SJSA1 (cell line): ENCODE data around the gene ISM1. TPM values are rescaled to one million over a fixed set of nuclear protein-coding genes. Genes with fewer than 3 reads are reported as not detected.

ENCODE experiments used
- DNase-seq, 2 experiments: peaks; one replicate each; pipeline ENCODE4 v3.0.0-alpha.2; 2015 to 2020; ENCODE audit warnings: low spot score in 2 of 2, low read depth in 1 of 2
- H3K27ac ChIP-seq: fragments of 250-450 bp; sonication (Bioruptor Pico); 2 replicates; pipeline ENCODE4 v1.5.1; 2020; ENCODE audit warnings: mild to moderate bottlenecking, moderate library complexity
- H3K27me3 ChIP-seq: fragments of 250-450 bp; sonication (Bioruptor Pico); replicated peaks from 2 replicates; pipeline ENCODE4 v1.5.1; 2020; ENCODE audit warnings: mild to moderate bottlenecking, moderate library complexity
- H3K36me3 ChIP-seq: fragments of 250-450 bp; sonication (Bioruptor Pico); 2 replicates; pipeline ENCODE4 v1.5.1; 2020; ENCODE audit warnings: mild to moderate bottlenecking
- H3K4me1 ChIP-seq: fragments of 250-450 bp; sonication (Bioruptor Pico); replicated peaks from 2 replicates; pipeline ENCODE4 v1.6.1; 2021; ENCODE audit warnings: mild to moderate bottlenecking
- H3K4me3 ChIP-seq: fragments of 250-450 bp; sonication (Bioruptor Pico); 2 replicates; pipeline ENCODE4 v1.5.1; 2020; ENCODE audit warnings: mild to moderate bottlenecking
- H3K9me3 ChIP-seq: fragments of 250-450 bp; sonication (Bioruptor Pico); replicated peaks from 2 replicates; pipeline ENCODE4 v1.5.1; 2020; ENCODE audit warnings: mild to moderate bottlenecking
- total RNA-seq: library from RNA; depleted of rRNA; stranded (reverse); fragments of >200 nt; shearing (Covaris generic); gene quantifications from 2 replicates; pipeline ENCODE4 v1.2.3, GENCODE V29; 2014

Gene ISM1
- total RNA-seq, 1 experiment from 2014 or later: not detected

GRCh38 chr20:13289031-13289430 is 68.0 kb downstream of the ISM1 start:
- Histone ChIP-seq H3K27me3 (no peaks in the 10 kb centered on the region), H3K36me3 (no peaks in the 10 kb centered on the region), H3K27ac (no peak overlapping the region), H3K9me3 (no peaks in the 10 kb centered on the region), H3K4me3 (no peak overlapping the region), H3K4me1 (no peaks in the 10 kb centered on the region)
- DNase-seq: no peak

DNA sequence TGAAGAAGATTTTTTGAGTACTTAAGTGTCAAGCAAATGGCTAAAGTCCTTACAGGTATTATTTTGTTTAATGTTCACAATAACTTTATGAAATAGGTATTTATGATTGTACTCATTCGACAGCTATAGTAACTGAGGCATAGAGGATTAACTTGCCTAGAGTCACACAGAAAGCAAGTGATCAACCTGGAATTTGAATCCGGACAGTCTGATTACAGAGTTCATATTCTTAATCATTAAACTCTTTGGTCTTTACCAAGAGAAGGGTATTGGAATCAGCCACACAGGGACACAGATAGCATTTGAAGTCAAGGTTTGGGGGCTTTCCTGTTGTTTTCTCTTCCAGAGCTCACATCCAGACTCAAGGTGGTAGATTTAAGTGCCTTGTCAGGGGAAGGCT is 69.7 kb downstream of the ISM1 start:
- DNase-seq: no peak
- no peak overlapping the region for H3K27ac ChIP-seq

GRCh38 chr20:13291157-13291556 is 70.1 kb downstream of the ISM1 start:
- Histone ChIP-seq H3K4me3 (no peak overlapping the region), H3K9me3 (no peaks in the 10 kb centered on the region), H3K27ac (no peak overlapping the region), H3K36me3 (no peaks in the 10 kb centered on the region), H3K4me1 (no peaks in the 10 kb centered on the region), H3K27me3 (no peaks in the 10 kb centered on the region)
- no peak for DNase-seq

More for the DNA sequence above, 69.7 kb downstream of the ISM1 start:
- no peak overlapping the region for H3K4me3 ChIP-seq
- no peaks in the 10 kb centered on the region for H3K27me3 ChIP-seq
- no peaks in the 10 kb centered on the region for H3K36me3 ChIP-seq
- H3K9me3 ChIP-seq: no peaks in the 10 kb centered on the region
- no peaks in the 10 kb centered on the region for H3K4me1 ChIP-seq

- H3K4me3 ChIP-seq: no peak overlapping the region
- no peak overlapping the region for H3K27ac ChIP-seq
- H3K9me3 ChIP-seq: no peaks in the 10 kb centered on the region
- no peaks in the 10 kb centered on the region for H3K36me3 ChIP-seq
- no peaks in the 10 kb centered on the region for H3K27me3 ChIP-seq
- H3K4me1 ChIP-seq: no peaks in the 10 kb centered on the region
- DNase-seq: no peak
Measured at GRCh38 chr20:13292201-13292885, 71.3 kb downstream of the ISM1 start.

DNA sequence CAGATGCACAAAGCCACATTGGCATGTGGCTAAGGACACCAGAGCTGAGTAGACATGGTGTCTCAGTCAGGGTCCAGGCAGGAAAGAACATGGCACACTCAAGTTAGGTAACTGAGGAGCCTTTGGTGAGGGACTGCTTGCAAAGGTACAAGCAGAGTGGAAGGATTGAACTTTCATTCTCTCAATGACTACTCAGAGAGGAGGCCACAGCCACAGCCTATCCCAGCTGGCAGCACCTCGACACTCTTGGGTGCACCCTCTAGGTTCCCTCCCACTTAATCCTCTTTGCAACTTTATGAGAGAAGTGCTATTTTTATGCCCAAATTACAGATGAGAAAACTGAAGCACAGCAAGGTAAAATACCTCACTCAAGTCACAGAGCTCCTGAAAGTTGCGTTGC is 73.4 kb downstream of the ISM1 start:
- H3K27ac ChIP-seq: no peak overlapping the region
- no peak overlapping the region for H3K4me3 ChIP-seq
- no peaks in the 10 kb centered on the region for H3K27me3 ChIP-seq
- no peaks in the 10 kb centered on the region for H3K9me3 ChIP-seq
- no peaks in the 10 kb centered on the region for H3K4me1 ChIP-seq
- no peaks in the 10 kb centered on the region for H3K36me3 ChIP-seq
- DNase-seq: no peak

GRCh38 chr20:13295637-13296036 is 74.6 kb downstream of the ISM1 start:
- Histone ChIP-seq H3K36me3 (no peaks in the 10 kb centered on the region), H3K9me3 (no peaks in the 10 kb centered on the region), H3K27me3 (no peaks in the 10 kb centered on the region), H3K4me3 (no peak overlapping the region), H3K27ac (no peak overlapping the region), H3K4me1 (no peaks in the 10 kb centered on the region)
- DNase-seq: no peak

DNA sequence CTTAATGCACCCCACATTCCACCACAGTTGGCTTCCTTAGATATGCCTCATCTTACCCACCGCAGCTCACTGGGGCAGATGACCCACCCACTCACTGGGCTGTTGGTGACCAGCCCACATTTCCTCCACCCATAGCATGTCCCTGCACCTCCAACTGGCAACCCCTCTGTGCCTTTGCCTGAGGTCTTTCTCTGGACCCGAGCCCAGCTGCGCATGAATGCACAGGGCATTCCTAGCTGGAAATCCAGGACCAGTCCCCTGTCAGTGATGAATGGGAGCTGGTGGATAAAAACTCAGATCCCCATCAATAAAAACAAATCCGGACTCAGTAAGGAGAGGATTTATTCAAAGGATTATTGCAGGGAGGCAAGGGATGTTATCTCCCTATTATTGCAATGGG is 75.0 kb downstream of the ISM1 start:
- Histone ChIP-seq H3K9me3 (no peaks in the 10 kb centered on the region), H3K4me3 (no peak overlapping the region), H3K4me1 (no peaks in the 10 kb centered on the region), H3K36me3 (no peaks in the 10 kb centered on the region), H3K27me3 (no peaks in the 10 kb centered on the region), H3K27ac (no peak overlapping the region)
- DNase-seq: no peak

GRCh38 chr20:13297147-13297899 is 76.2 kb downstream of the ISM1 start:
- no peak overlapping the region for H3K4me3 ChIP-seq
- H3K9me3 ChIP-seq: no peaks in the 10 kb centered on the region
- H3K36me3 ChIP-seq: no peaks in the 10 kb centered on the region
- no peak overlapping the region for H3K27ac ChIP-seq
- H3K4me1 ChIP-seq: no peaks in the 10 kb centered on the region
- no peaks in the 10 kb centered on the region for H3K27me3 ChIP-seq
- no peak for DNase-seq

- Histone ChIP-seq H3K27ac (no peak overlapping the region), H3K36me3 (no peaks in the 10 kb centered on the region), H3K27me3 (no peaks in the 10 kb centered on the region), H3K9me3 (no peaks in the 10 kb centered on the region), H3K4me1 (no peaks in the 10 kb centered on the region), H3K4me3 (no peak overlapping the region)
- no peak for DNase-seq
Measured at GRCh38 chr20:13298692-13299373, 77.8 kb downstream of the ISM1 start.

DNA sequence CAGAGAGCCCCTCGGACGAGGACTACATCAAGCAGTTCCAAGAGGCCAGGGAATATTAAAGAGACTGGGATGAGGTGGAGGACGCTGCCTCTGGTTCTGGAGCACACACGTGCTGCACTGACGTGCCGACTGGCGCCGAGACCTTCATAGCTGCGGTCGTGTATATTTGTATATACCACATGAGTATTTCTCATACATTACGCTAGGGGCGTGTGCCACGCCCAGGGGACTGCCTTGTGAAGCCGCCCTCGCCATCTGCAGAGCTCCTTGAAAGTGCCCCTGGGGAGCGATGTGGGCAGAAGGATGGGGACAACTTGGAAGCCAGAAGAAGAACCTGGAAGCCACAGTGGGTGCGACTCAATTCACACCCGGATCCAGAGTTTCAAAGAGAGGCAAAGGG is 78.3 kb downstream of the ISM1 start:
- Histone ChIP-seq H3K27me3 (no peaks in the 10 kb centered on the region), H3K4me3 (no peak overlapping the region), H3K36me3 (no peaks in the 10 kb centered on the region), H3K9me3 (no peaks in the 10 kb centered on the region), H3K4me1 (no peaks in the 10 kb centered on the region), H3K27ac (no peak overlapping the region)
- DNase-seq: no peak

GRCh38 chr20:13301596-13301995 is 80.5 kb downstream of the ISM1 start:
- Histone ChIP-seq H3K9me3 (no peaks in the 10 kb centered on the region), H3K27me3 (no peaks in the 10 kb centered on the region; the same call in 1 of the 2 replicates), H3K4me3 (no peak overlapping the region), H3K4me1 (no peaks in the 10 kb centered on the region), H3K27ac (no peak overlapping the region), H3K36me3 (no peaks in the 10 kb centered on the region)
- DNase-seq: no peak

DNA sequence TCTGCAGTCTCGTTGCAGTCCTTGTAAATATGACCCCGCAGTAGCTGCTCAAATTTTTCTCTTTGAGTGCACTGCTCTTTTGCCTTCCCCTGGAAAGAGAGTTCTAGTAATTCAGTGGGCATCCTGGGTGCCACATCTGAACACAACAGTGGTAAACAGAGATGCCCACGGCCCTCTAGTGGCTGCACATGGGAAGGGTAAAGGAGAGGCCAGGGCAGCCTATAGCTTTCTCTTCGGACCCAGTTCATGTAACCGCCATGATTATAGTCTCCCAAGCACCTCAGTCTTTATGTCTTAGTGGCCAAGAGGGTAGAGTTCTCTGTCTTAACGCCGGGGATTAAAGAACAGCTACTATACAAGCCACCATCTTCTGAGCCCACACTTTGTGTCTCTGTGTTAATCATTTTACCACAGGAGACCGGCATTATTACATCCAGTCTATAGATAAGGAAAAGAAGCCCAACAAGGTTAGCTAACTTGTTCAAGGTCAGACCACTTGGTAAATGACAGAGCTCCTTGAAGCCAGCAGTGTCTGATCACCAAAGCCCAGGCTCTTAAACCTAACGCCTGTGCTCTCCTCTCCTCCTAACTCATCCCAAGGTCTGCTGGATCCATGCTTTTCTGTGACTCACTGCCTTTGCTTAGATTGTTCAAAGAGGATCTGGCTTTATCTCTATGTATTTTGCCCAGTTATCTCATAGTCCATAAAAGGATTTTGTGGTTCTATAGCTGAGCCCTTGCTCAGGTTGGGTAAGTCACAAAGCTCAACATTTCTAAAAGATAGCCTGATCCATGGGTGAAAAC is 81.8 kb downstream of the ISM1 start:
- H3K27me3 ChIP-seq: no peaks in the 10 kb centered on the region; the same call in 1 of the 2 replicates
- H3K36me3 ChIP-seq: no peaks in the 10 kb centered on the region
- no peaks in the 10 kb centered on the region for H3K9me3 ChIP-seq
- no peaks in the 10 kb centered on the region for H3K4me1 ChIP-seq
- no peak overlapping the region for H3K27ac ChIP-seq
- peak in 1 of 2 experiments; percentile 24 for DNase-seq
- no peak overlapping the region for H3K4me3 ChIP-seq

DNA sequence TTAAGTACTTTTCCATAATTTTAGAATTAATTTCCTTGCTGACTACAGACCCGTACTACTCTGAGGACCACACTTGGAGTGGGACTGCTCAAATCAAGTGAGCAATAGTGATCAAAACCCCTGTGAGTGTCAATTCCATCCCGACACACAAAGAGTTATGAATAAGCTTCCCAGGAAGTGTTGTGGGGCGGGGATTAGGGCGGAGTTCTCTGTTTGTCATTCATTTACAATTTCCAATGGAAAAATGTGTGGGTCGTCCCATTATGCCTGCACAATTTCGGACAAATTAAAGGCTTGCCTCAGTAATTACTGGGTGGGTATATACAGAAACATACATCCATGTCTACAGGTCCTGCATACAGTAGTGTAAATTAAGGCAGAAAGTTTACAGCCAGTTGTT is 84.2 kb downstream of the ISM1 start:
- Histone ChIP-seq H3K36me3 (no peaks in the 10 kb centered on the region), H3K4me1 (no peaks in the 10 kb centered on the region), H3K27me3 (no peaks in the 10 kb centered on the region; the same call in 1 of the 2 replicates), H3K27ac (no peak overlapping the region), H3K9me3 (no peaks in the 10 kb centered on the region), H3K4me3 (no peak overlapping the region)
- DNase-seq: no peak
